ENCODE results near the gene CD34. TPM values are rescaled to one million over a fixed set of nuclear protein-coding genes. Genes with fewer than 3 reads are reported as not detected.

CD34 gene
- total RNA-seq, 1 donor from 2014 or later = not detected

DNA sequence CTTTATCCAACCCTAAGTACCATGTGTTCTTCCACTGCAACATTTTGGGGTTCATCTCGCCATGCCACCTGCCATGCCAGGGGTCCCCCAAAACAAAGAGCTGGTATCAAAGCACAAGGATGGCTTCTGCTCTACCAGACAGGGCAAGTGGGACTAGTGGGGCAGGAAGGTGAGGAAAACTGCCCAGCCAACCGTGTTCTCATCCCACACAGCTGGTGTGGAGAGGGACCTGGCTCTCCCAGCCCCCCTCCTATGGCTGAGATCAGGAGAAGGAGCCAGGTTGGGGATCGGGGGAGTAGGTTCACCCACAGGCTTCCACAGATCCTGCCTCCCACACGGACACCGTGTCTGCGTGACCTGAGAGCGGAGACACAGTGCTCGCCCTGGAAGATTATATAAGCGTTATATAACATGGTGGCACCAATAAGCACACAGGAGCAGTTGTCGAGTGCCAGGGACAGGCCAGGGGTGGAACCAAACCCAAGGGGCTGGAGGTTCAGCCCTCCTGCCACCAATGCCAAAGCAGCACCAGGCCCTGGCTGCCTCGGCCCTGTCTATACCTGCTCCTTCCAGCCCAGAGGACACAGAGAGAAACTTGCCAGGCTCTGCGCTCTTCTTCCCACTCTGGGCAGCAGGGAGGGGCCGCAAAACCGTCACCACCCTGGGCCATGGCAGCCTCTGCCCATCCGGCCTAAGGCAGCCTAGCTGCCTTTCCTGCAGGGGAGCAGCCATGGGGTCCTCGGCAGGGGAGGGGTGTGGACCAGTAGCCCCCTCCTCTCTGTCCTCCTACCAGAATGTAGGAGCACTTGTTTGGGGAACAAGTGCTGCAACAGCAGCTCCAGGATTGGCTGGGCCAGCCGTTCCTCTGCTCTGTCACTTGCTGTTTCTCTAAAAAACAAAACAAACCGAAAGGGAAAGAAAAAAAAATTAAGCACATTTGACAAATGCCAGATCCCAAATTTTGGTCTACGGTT, 43.5 kb downstream of the CD34 start:
- no peak for DNase-seq (ENCODE audit: extremely low spot score, unreplicated experiment)
- Mint-ChIP-seq H3K27ac (ENCODE audit: unreplicated experiment) (no peak overlapping the region), H3K9me3 (ENCODE audit: unreplicated experiment) (no peaks in the 10 kb centered on the region), H3K4me3 (ENCODE audit: unreplicated experiment) (peak overlapping the region; percentile 71), H3K36me3 (ENCODE audit: unreplicated experiment) (peaks cover 3% of the 10 kb centered on the region), H3K27me3 (ENCODE audit: unreplicated experiment) (no peaks in the 10 kb centered on the region), H3K4me1 (ENCODE audit: unreplicated experiment) (peaks cover 19% of the 10 kb centered on the region)
- TF ChIP-seq, protein P1, sequence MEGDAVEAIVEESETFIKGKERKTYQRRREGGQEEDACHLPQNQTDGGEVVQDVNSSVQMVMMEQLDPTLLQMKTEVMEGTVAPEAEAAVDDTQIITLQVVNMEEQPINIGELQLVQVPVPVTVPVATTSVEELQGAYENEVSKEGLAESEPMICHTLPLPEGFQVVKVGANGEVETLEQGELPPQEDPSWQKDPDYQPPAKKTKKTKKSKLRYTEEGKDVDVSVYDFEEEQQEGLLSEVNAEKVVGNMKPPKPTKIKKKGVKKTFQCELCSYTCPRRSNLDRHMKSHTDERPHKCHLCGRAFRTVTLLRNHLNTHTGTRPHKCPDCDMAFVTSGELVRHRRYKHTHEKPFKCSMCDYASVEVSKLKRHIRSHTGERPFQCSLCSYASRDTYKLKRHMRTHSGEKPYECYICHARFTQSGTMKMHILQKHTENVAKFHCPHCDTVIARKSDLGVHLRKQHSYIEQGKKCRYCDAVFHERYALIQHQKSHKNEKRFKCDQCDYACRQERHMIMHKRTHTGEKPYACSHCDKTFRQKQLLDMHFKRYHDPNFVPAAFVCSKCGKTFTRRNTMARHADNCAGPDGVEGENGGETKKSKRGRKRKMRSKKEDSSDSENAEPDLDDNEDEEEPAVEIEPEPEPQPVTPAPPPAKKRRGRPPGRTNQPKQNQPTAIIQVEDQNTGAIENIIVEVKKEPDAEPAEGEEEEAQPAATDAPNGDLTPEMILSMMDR (IDR thresholded peaks at IDR 0.05) = no peak

DNA sequence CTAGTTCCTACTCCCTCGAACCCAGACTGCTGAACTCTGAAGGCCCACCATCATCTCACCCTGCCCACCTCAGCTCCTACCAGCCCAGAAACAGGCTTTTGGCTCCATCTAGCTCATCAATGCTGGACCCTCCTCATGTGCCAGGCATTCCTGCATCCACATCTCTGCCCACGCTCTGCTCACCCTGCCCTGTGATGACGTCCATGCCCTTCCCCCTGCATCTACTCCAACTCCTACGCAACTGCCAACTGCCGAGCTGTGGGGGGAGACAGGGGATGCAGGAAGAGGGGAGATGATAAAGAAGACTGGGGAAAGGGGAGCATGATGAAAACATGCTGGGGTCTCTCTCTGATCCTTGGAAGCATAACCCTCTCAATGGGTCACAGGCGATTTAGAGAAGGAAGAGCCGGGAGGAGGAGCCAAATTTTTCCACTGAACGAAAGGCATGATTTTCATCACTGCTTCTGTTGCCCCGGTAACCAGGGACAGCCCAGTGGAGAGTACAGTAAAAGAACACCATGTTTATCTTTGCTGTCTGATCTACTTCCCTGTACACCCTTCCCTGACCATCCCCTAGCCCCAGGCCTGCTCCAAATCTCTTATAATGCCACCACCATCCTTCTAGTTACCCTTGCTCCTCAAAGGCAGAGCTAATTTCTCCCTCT, 44.3 kb downstream of the CD34 start:
- H3K27me3 Mint-ChIP-seq (ENCODE audit: unreplicated experiment) = no peaks in the 10 kb centered on the region
- H3K27ac Mint-ChIP-seq (ENCODE audit: unreplicated experiment) = no peak overlapping the region
- TF ChIP-seq, protein P1 (IDR thresholded peaks at IDR 0.05) = no peak
- no peak overlapping the region for H3K4me3 Mint-ChIP-seq (ENCODE audit: unreplicated experiment)
- H3K36me3 Mint-ChIP-seq (ENCODE audit: unreplicated experiment) = peaks cover 4% of the 10 kb centered on the region
- H3K4me1 Mint-ChIP-seq (ENCODE audit: unreplicated experiment) = peaks cover 19% of the 10 kb centered on the region
- H3K9me3 Mint-ChIP-seq (ENCODE audit: unreplicated experiment) = no peaks in the 10 kb centered on the region
- DNase-seq (ENCODE audit: extremely low spot score, unreplicated experiment) = no peak

GRCh38 chr1:207863893-207864535, 46.9 kb downstream of the CD34 start:
- no peaks in the 10 kb centered on the region for H3K27me3 Mint-ChIP-seq (ENCODE audit: unreplicated experiment)
- TF ChIP-seq, protein P1 (IDR thresholded peaks at IDR 0.05) = no peak
- no peaks in the 10 kb centered on the region for H3K9me3 Mint-ChIP-seq (ENCODE audit: unreplicated experiment)
- peaks cover 4% of the 10 kb centered on the region for H3K36me3 Mint-ChIP-seq (ENCODE audit: unreplicated experiment)
- DNase-seq (ENCODE audit: extremely low spot score, unreplicated experiment) = no peak
- peaks cover 11% of the 10 kb centered on the region for H3K4me1 Mint-ChIP-seq (ENCODE audit: unreplicated experiment)
- H3K27ac Mint-ChIP-seq (ENCODE audit: unreplicated experiment) = no peak overlapping the region
- no peak overlapping the region for H3K4me3 Mint-ChIP-seq (ENCODE audit: unreplicated experiment)

DNA sequence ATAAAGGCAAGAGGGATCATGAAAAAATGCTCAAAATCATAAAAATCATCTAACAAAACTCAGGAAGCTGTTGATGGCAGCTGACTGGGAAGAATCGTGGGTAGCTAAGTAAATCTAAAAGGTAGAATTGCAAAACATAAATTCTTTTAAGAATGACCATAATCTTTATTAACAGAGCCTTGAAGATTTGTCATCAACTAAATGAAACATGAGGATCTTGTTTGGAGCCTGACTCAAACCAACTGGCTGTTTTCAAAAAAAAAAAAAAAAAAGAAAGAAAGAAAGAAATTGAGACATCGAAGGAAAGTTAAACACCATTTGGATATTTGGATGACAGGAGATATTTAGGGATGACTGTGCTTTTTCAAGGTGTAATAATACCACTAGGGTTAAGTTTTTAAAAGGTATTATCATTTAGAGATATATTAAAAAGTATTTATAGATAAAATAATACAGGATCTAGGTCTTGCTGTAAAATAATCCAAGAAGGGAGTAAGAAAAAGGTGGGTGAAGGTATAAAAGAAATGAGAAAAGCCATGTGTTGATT, 48.6 kb downstream of the CD34 start:
- Mint-ChIP-seq H3K4me1 (ENCODE audit: unreplicated experiment) (peaks cover 4% of the 10 kb centered on the region), H3K27ac (ENCODE audit: unreplicated experiment) (no peak overlapping the region), H3K4me3 (ENCODE audit: unreplicated experiment) (no peak overlapping the region), H3K27me3 (ENCODE audit: unreplicated experiment) (no peaks in the 10 kb centered on the region), H3K36me3 (ENCODE audit: unreplicated experiment) (peaks cover 4% of the 10 kb centered on the region), H3K9me3 (ENCODE audit: unreplicated experiment) (no peaks in the 10 kb centered on the region)
- DNase-seq (ENCODE audit: extremely low spot score, unreplicated experiment) = no peak
- TF ChIP-seq, protein P1 (IDR thresholded peaks at IDR 0.05) = no peak

Measured in osteocyte (in vitro differentiated cells).